Osteoblast (primary cell): ENCODE measurements around the gene SPSB3. TPM values are rescaled to one million over a fixed set of nuclear protein-coding genes. Genes with fewer than 3 reads are reported as not detected.

Source experiments
- DNase-seq: peaks from one replicate; pipeline ENCODE4 v3.0.0; 2011; ENCODE audit warnings: low spot score, mixed read lengths; ENCODE audit not compliant: insufficient read length; ENCODE audit errors: missing footprints
- H2AFZ ChIP-seq: 2 replicates; pipeline ENCODE4 v1.6.0; 2011; ENCODE audit warnings: mild to moderate bottlenecking, low read length
- H3K27ac ChIP-seq: 2 replicates; pipeline ENCODE4 v1.5.1; 2011; ENCODE audit warnings: mild to moderate bottlenecking, low read depth, low read length, moderate library complexity
- H3K27me3 ChIP-seq: 2 replicates; pipeline ENCODE4 v1.6.0; 2012; ENCODE audit warnings: mild to moderate bottlenecking, control low read depth, inconsistent platforms, low read length, moderate library complexity; ENCODE audit not compliant: insufficient read depth
- H3K36me3 ChIP-seq: 2 replicates; pipeline ENCODE4 v1.5.1; 2011; ENCODE audit warnings: mild to moderate bottlenecking, low read length, control low read depth, moderate library complexity; ENCODE audit not compliant: insufficient read depth
- H3K4me1 ChIP-seq: 2 replicates; pipeline ENCODE4 v1.5.1; 2011; ENCODE audit warnings: mild to moderate bottlenecking, low read length, control low read depth, moderate library complexity; ENCODE audit not compliant: insufficient read depth
- H3K4me2 ChIP-seq: 2 replicates; pipeline ENCODE4 v1.6.0; 2011; ENCODE audit warnings: mild to moderate bottlenecking, low read length; ENCODE audit not compliant: insufficient read depth
- H3K4me3 ChIP-seq: fragments of 200-600 bp; sonication (generic); 3 replicates; pipeline ENCODE4 v1.5.1; 2012; ENCODE audit warnings: mild to moderate bottlenecking, low read length, inconsistent platforms; ENCODE audit not compliant: insufficient read depth
- H3K79me2 ChIP-seq: 2 replicates; pipeline ENCODE4 v1.6.0; 2012; ENCODE audit warnings: mild to moderate bottlenecking, low read length, control low read depth, inconsistent platforms; ENCODE audit not compliant: insufficient read depth
- H3K9me3 ChIP-seq: 2 replicates; pipeline ENCODE4 v1.5.1; 2011; ENCODE audit warnings: low read depth, low read length, control low read depth
- H4K20me1 ChIP-seq: 2 replicates; pipeline ENCODE4 v1.6.0; 2012; ENCODE audit warnings: mild to moderate bottlenecking, low read length, control low read depth; ENCODE audit not compliant: insufficient read depth
- total RNA-seq: library from RNA; depleted of rRNA; stranded (reverse); fragments of >200 nt; gene quantifications from 2 replicates; pipeline ENCODE4 v1.2.3, GENCODE V29; 2012
- TF ChIP-seq, protein P1 (sequence below): IDR thresholded peaks from 2 replicates; pipeline ENCODE4 v1.5.1; 2011; ENCODE audit warnings: mild to moderate bottlenecking, low read depth, low read length, moderate library complexity; ENCODE audit errors: extremely low read depth

The SPSB3 gene
- total RNA-seq, 1 donor, result 42.3 TPM

- Histone ChIP-seq H3K9me3 (no peaks in the 10 kb centered on the region), H3K27me3 (no peaks in the 10 kb centered on the region), H3K4me3 (peak overlapping the region; percentile 54), H4K20me1 (peaks cover 15% of the 10 kb centered on the region), H3K27ac (peak overlapping the region; percentile 98), H2AFZ (no peak overlapping the region), H3K79me2 (peaks cover 5% of the 10 kb centered on the region), H3K36me3 (peaks cover 31% of the 10 kb centered on the region), H3K4me1 (peaks cover 28% of the 10 kb centered on the region), H3K4me2 (peak overlapping the region; percentile 82)
- TF ChIP-seq, protein P1, sequence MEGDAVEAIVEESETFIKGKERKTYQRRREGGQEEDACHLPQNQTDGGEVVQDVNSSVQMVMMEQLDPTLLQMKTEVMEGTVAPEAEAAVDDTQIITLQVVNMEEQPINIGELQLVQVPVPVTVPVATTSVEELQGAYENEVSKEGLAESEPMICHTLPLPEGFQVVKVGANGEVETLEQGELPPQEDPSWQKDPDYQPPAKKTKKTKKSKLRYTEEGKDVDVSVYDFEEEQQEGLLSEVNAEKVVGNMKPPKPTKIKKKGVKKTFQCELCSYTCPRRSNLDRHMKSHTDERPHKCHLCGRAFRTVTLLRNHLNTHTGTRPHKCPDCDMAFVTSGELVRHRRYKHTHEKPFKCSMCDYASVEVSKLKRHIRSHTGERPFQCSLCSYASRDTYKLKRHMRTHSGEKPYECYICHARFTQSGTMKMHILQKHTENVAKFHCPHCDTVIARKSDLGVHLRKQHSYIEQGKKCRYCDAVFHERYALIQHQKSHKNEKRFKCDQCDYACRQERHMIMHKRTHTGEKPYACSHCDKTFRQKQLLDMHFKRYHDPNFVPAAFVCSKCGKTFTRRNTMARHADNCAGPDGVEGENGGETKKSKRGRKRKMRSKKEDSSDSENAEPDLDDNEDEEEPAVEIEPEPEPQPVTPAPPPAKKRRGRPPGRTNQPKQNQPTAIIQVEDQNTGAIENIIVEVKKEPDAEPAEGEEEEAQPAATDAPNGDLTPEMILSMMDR, result no peak
- peak; percentile 99 for DNase-seq
Measured at GRCh38 chr16:1745900-1746692, 36.3 kb downstream of the SPSB3 start.

DNA sequence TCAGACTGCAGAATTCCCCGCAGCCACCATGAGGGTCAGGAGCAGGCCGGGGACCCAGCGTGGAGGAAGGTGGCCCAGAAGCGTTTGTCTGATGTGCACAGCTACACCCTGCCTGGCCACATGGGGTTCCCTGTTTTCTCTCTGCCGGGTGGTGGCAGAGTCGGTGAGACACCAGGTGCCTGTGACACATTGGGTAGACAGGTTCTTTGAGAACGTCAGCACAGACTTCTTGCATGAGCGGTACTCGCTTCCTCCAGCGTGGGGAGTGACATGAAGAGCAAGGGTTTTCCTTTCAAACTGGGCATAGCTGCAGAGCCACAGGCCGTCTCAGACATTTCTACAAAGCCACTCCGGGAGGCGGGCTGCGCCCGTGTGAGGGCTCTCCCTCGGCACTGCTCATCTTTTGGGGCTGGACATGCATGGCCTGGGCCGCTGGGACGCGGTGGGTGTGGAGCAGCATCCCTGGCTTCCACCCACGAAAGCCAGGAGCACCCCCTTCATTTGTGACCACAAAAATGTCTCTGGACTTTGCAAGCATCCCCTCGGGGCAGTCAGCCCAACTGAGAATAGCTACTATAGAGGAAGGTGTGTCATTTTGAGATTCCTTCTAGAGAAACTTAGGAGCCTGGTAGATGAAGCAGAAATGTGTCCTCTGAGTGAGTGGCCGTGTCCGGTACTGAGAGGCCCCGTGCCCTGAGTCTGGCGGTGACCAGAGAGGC lies 37.0 kb downstream of the SPSB3 start:
- Histone ChIP-seq H3K27me3 (no peaks in the 10 kb centered on the region), H3K79me2 (peaks cover 12% of the 10 kb centered on the region), H3K9me3 (no peaks in the 10 kb centered on the region), H4K20me1 (peaks cover 16% of the 10 kb centered on the region), H3K27ac (peak overlapping the region; percentile 98), H2AFZ (no peak overlapping the region), H3K4me2 (peak overlapping the region; percentile 82), H3K4me3 (peak overlapping the region; percentile 54), H3K4me1 (peaks cover 28% of the 10 kb centered on the region), H3K36me3 (peaks cover 38% of the 10 kb centered on the region)
- peak; percentile 98 for DNase-seq
- TF ChIP-seq, protein P1, result no peak

DNA sequence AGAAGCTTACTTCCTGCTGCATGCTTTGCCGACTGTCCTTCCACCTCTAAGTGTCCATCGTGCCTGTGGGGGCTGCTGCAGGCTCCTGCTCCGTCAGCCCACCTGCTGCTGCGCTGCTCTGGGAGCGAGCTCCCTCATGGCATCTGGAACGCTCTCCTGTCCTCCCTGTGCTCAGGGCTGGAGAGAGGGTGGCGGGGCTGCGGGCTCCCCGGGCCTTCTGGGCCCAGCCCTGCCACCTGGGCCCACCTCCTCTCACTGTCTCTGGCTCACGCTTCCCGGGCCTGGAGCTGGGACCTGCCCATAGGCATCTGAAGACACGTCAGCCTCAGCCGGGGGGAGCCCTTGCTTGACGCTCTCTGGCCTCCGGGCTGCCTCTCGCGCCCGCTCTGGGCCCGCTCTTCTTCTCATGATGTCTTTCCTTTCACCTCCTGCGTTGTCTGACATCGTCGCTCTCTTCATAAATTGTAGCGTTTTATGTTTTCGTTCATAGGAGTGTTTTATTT lies 38.0 kb downstream of the SPSB3 start:
- peak; percentile 63 for DNase-seq
- no peaks in the 10 kb centered on the region for H3K9me3 ChIP-seq
- TF ChIP-seq, protein P1, result no peak
- H3K4me2 ChIP-seq, result no peak overlapping the region
- H3K4me3 ChIP-seq, result no peak overlapping the region
- H4K20me1 ChIP-seq, result peaks cover 19% of the 10 kb centered on the region
- H3K27ac ChIP-seq, result no peak overlapping the region
- no peaks in the 10 kb centered on the region for H3K27me3 ChIP-seq
- peaks cover 37% of the 10 kb centered on the region for H3K36me3 ChIP-seq
- no peak overlapping the region for H2AFZ ChIP-seq
- H3K4me1 ChIP-seq, result peaks cover 23% of the 10 kb centered on the region
- peaks cover 18% of the 10 kb centered on the region for H3K79me2 ChIP-seq
